Tibial nerve (tissue), 4 donors: ENCODE results near the gene CD7.

ENCODE experiments used
- CTCF ChIP-seq, 5 experiments: fragments of 200-600 bp in 3 of 5; fragments of 450-650 bp in 2 of 5; sonication (generic) in 3 of 5; IDR thresholded peaks; one replicate each; pipeline ENCODE4 v1.5.1; 2016 to 2019; ENCODE audit warnings: antibody characterized with exemption in 5 of 5, mild to moderate bottlenecking in 3 of 5, moderate library complexity in 2 of 5
- EP300 ChIP-seq, 2 donors: sonication (generic); formaldehyde crosslinking; IDR thresholded peaks; one replicate each; pipeline ENCODE4 v1.6.1; 2017; ENCODE audit warnings: antibody characterized with exemption in 2 of 2, mild to moderate bottlenecking in 1 of 2
- POLR2A ChIP-seq, 2 donors: fragments of 450-650 bp; IDR thresholded peaks; one replicate each; pipeline ENCODE4 v1.6.1; 2017; ENCODE audit warnings: antibody characterized with exemption in 2 of 2, mild to moderate bottlenecking in 2 of 2, moderate library complexity in 2 of 2

- TF ChIP-seq POLR2A (IDR thresholded peaks at IDR 0.05) = no peak
- no peak for TF ChIP-seq CTCF (IDR thresholded peaks at IDR 0.05)
- no peak for TF ChIP-seq EP300 (IDR thresholded peaks at IDR 0.05)
These were observed 25.1 kb upstream of the CD7 start for GRCh38 chr17:82342361-82343079.
